ENCODE data around the gene ITGA2B.

GRCh38 chr17:44351464-44351863 is 38.0 kb downstream of the ITGA2B start:
- TF ChIP-seq POLR2A (IDR thresholded peaks at IDR 0.05; ENCODE audit: low read depth, low read length): no peak
- TF ChIP-seq RCOR1 (IDR thresholded peaks at IDR 0.05; ENCODE audit: insufficient replicate concordance, low read length): no peak
- TF ChIP-seq ELK1 (IDR thresholded peaks at IDR 0.05; ENCODE audit: borderline replicate concordance, low read depth, low read length): no peak
- no peak for TF ChIP-seq MAFK (IDR thresholded peaks at IDR 0.05; ENCODE audit: low read depth, low read length)
- no peak for TF ChIP-seq CTCF (conservative IDR thresholded peaks at IDR 0.05; ENCODE audit: low read depth, low read length)
